Fibroblast of lung (primary cell): ENCODE results near the gene PIGM. TPM values are rescaled to one million over a fixed set of nuclear protein-coding genes. Genes with fewer than 3 reads are reported as not detected.

ENCODE experiments used
- DNase-seq, 2 donors: peaks; one replicate each; pipeline versions ENCODE4 v3.0.0 to v3.0.0-alpha.2; 2010; ENCODE audit warnings: low read depth in 2 of 2
- H2AFZ ChIP-seq: 2 replicates; pipeline ENCODE4 v1.5.1; 2012; ENCODE audit warnings: low read length, control low read depth, inconsistent platforms
- H3K27ac ChIP-seq: 2 replicates; pipeline ENCODE4 v1.5.1; 2011; ENCODE audit warnings: low read length, control low read depth; ENCODE audit not compliant: insufficient read depth
- H3K27me3 ChIP-seq: 2 replicates; pipeline ENCODE4 v1.5.1; 2011; ENCODE audit warnings: mild to moderate bottlenecking, low read length; ENCODE audit not compliant: control insufficient read depth, insufficient read depth
- H3K36me3 ChIP-seq: 2 replicates; pipeline ENCODE4 v1.5.1; 2011; ENCODE audit warnings: low read length; ENCODE audit not compliant: control insufficient read depth, insufficient read depth
- H3K4me1 ChIP-seq: 2 replicates; pipeline ENCODE4 v1.5.1; 2011; ENCODE audit warnings: low read length; ENCODE audit not compliant: control insufficient read depth, insufficient read depth; ENCODE audit errors: extremely low read depth
- H3K4me2 ChIP-seq: 2 replicates; pipeline ENCODE4 v1.5.1; 2011; ENCODE audit warnings: low read length, control low read depth; ENCODE audit not compliant: insufficient read depth; ENCODE audit errors: extremely low read depth
- H3K4me3 ChIP-seq, 4 experiments: fragments of 200-600 bp in 1 of 4; sonication (generic) in 1 of 4; replicated peaks in 1 of 4; 2 replicates each; pipeline ENCODE4 v1.5.1; 2011 to 2016; ENCODE audit warnings: low read length in 4 of 4, low read depth in 3 of 4, mild to moderate bottlenecking in 3 of 4, control low read depth in 2 of 4, inconsistent platforms in 1 of 4, mixed read lengths in 1 of 4; ENCODE audit not compliant: insufficient read depth in 1 of 4; ENCODE audit errors: control extremely low read depth in 1 of 4
- H3K79me2 ChIP-seq: 2 replicates; pipeline ENCODE4 v1.5.1; 2012; ENCODE audit warnings: mild to moderate bottlenecking, low read length, inconsistent platforms; ENCODE audit not compliant: control insufficient read depth, insufficient read depth
- H3K9ac ChIP-seq: 2 replicates; pipeline ENCODE4 v1.5.1; 2011; ENCODE audit warnings: mild to moderate bottlenecking, low read length, control low read depth; ENCODE audit not compliant: insufficient read depth
- H3K9me3 ChIP-seq: 2 replicates; pipeline ENCODE4 v1.5.1; 2012; ENCODE audit warnings: low read depth, low read length; ENCODE audit not compliant: control insufficient read depth, insufficient read depth
- H4K20me1 ChIP-seq: 2 replicates; pipeline ENCODE4 v1.5.1; 2011; ENCODE audit warnings: low read length; ENCODE audit not compliant: control insufficient read depth, insufficient read depth; ENCODE audit errors: extremely low read depth
- CTCF ChIP-seq, 2 donors: IDR thresholded peaks in 1 of 2; conservative IDR thresholded peaks in 1 of 2; 1 replicate in 1 of 2; 2 replicates in 1 of 2; pipeline ENCODE4 v1.5.1; 2011 to 2012; ENCODE audit warnings: low read length in 2 of 2, control low read depth in 1 of 2, inconsistent platforms in 1 of 2, low read depth in 1 of 2, mild to moderate bottlenecking in 1 of 2
- EZH2 ChIP-seq: IDR thresholded peaks from 2 replicates; pipeline ENCODE4 v1.5.1; 2012; ENCODE audit warnings: low read length, control low read depth, mild to moderate bottlenecking; ENCODE audit errors: missing control alignments
- polyA plus RNA-seq, 2 donors: library from polyadenylated mRNA; depleted of rRNA in 1 of 2; stranded (reverse) in 1 of 2; unstranded in 1 of 2; fragments of >200 nt; gene quantifications; 2 replicates each; pipeline ENCODE4 v1.2.1, GENCODE V29; 2011 to 2012; ENCODE audit warnings: missing spikeins in 1 of 2
- total RNA-seq: library from RNA; depleted of rRNA; stranded (reverse); fragments of >200 nt; gene quantifications from 2 replicates; pipeline ENCODE4 v1.2.1, GENCODE V29; 2014

PIGM gene
- total and polyA plus RNA-seq, 2 donors (not counting 1 experiment from before 2014, with no cell fraction given), result 4.5 to 6.7 TPM

DNA sequence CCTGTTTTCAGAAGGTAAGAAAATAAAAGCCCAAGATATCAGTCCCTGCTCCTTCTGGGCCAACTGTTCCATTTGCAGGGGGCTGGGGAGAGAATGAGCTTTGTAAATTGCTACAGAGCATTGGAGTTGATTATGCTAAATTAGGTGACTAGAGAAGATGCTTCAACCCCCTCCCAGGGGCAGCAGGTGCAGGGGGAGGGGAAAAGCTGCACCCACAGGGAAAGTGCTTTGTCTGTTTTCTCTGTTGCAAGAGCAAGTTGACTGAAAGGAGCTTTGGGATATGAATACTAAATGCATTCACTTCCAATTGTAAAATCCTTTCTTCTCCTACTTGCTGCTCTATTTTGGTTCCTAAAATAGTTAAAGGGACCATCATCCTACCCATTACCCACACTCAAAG, 16.5 kb upstream of the PIGM start:
- Histone ChIP-seq H3K36me3 (no peaks in the 10 kb centered on the region), H3K9ac (no peak overlapping the region), H3K4me3 (no peak overlapping the region), H2AFZ (no peak overlapping the region), H3K4me1 (no peaks in the 10 kb centered on the region), H3K4me2 (no peak overlapping the region), H3K27me3 (peaks cover 24% of the 10 kb centered on the region), H3K9me3 (no peaks in the 10 kb centered on the region), H4K20me1 (no peaks in the 10 kb centered on the region), H3K27ac (no peak overlapping the region), H3K79me2 (no peaks in the 10 kb centered on the region)
- DNase-seq, result no peak
- TF ChIP-seq CTCF (conservative IDR thresholded peaks at IDR 0.05 in 1 of 2, IDR thresholded peaks at IDR 0.05 in 1 of 2; ENCODE audit: low read depth in 1 of 2, low read length in 2 of 2) (no peak), EZH2 (no peak)

DNA sequence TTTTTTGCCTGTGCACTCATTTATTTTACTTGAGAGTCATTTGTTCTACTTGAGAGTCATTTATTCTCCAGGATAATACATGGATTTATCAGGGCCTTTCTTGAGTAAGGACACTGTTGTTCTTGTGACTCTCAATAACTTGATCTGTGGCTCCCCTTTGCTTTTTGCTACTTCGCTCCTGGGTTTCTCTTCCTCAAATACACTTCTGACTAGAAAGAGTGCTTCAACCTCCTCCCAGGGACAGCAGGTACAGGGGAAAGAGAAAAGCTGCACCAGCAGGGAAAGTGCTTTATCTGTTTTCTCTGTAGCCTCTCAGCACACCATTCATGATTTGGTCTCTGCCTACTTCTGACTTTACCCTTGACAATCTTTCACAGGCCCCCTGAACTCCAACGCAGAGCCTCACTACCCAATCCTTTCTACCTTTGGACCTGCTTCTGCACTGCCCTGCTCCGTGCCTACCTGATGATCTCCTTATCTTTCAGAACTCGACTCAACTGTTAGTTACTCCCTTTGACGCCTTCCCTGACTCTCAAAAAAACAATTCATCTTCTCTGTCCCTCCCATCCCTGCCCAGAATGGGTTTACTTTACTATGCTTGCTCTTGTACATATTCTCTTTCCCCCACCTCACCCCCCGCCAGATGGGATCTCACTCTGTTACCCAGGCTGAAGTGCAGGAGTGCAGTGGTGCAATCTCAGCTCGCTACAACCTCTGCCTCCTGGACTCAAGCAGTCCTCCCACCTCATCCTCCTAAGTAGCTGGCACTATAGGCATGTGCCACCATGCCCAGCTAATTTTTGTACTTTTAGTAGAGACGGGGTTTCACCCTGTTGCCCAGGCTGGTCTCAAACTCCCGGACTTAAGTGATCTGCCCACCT, 15.6 kb upstream of the PIGM start:
- TF ChIP-seq EZH2, result peak; percentile 33
- TF ChIP-seq CTCF (conservative IDR thresholded peaks at IDR 0.05 in 1 of 2, IDR thresholded peaks at IDR 0.05 in 1 of 2; ENCODE audit: low read depth in 1 of 2, low read length in 2 of 2), result no peak

GRCh38 chr1:160046494-160047110, 14.8 kb upstream of the PIGM start:
- H3K36me3 ChIP-seq, result no peaks in the 10 kb centered on the region
- no peak overlapping the region for H3K27ac ChIP-seq
- H3K4me3 ChIP-seq, result peak overlapping the region in 1 of 4 experiments; percentile 22
- no peaks in the 10 kb centered on the region for H3K79me2 ChIP-seq
- no peak overlapping the region for H3K9ac ChIP-seq
- no peaks in the 10 kb centered on the region for H3K4me1 ChIP-seq
- H3K27me3 ChIP-seq, result peaks cover 14% of the 10 kb centered on the region
- TF ChIP-seq CTCF (conservative IDR thresholded peaks at IDR 0.05 in 1 of 2, IDR thresholded peaks at IDR 0.05 in 1 of 2; ENCODE audit: low read depth in 1 of 2, low read length in 2 of 2) (peak; percentile 52 to 54), EZH2 (no peak)
- H4K20me1 ChIP-seq, result no peaks in the 10 kb centered on the region
- H3K4me2 ChIP-seq, result peak overlapping the region; percentile 28
- H3K9me3 ChIP-seq, result no peaks in the 10 kb centered on the region
- DNase-seq, result peak; percentile 17 to 36
- H2AFZ ChIP-seq, result peak overlapping the region; percentile 51

More for the DNA sequence above, 15.6 kb upstream of the PIGM start:
- Histone ChIP-seq H3K4me3 (peak overlapping the region in 1 of 4 experiments; percentile 22), H4K20me1 (no peaks in the 10 kb centered on the region), H3K27me3 (peaks cover 16% of the 10 kb centered on the region), H3K4me2 (peak overlapping the region; percentile 28), H3K27ac (no peak overlapping the region), H3K79me2 (no peaks in the 10 kb centered on the region), H2AFZ (no peak overlapping the region), H3K9me3 (no peaks in the 10 kb centered on the region), H3K9ac (no peak overlapping the region), H3K4me1 (no peaks in the 10 kb centered on the region), H3K36me3 (no peaks in the 10 kb centered on the region)
- DNase-seq, result no peak
